ENCODE data around the gene CD44.
"Not testable (repeated sequence)": the region's sequence is repeated elsewhere in the genome, so short reads cannot be mapped to it uniquely, and the experiment has no call there.

The CD44 gene

GRCh38 chr11:35138943-35139721 is at the start of gene CD44:
Gene CD44 (plus strand): TSS chr11:35139171. CDS start chr11:35139304, 133 bp downstream.
- H3K4me3 ChIP-seq (ENCODE audit: low read depth, low read length), result peak within 1 kb of the TSS; percentile 40
- no peak for TF ChIP-seq CTCF (IDR thresholded peaks at IDR 0.05; ENCODE audit: low read depth, low read length)
- H3K36me3 ChIP-seq, result no peaks in the 10 kb centered on the region
- no peak for DNase-seq
- H3K27me3 ChIP-seq (ENCODE audit: insufficient read depth, low read depth, severe bottlenecking), result peaks cover 3% of the 10 kb centered on the region
- H3K27ac ChIP-seq, result no peak within 1 kb of the TSS
- H3K9me3 ChIP-seq (ENCODE audit: severe bottlenecking), result no peaks in the 10 kb centered on the region

- no peak for DNase-seq
- H3K27ac ChIP-seq, result no peak overlapping the region
- TF ChIP-seq CTCF (IDR thresholded peaks at IDR 0.05; ENCODE audit: low read depth, low read length), result no peak
Observed at GRCh38 chr11:35089666-35090065, 49.3 kb upstream of the CD44 start.

GRCh38 chr11:35090125-35090524 is 48.8 kb upstream of the CD44 start:
- no peak overlapping the region for H3K27ac ChIP-seq
- H3K9me3 ChIP-seq (ENCODE audit: severe bottlenecking), result no peaks in the 10 kb centered on the region
- no peak for TF ChIP-seq CTCF (IDR thresholded peaks at IDR 0.05; ENCODE audit: low read depth, low read length)
- no peaks in the 10 kb centered on the region for H3K27me3 ChIP-seq (ENCODE audit: insufficient read depth, low read depth, severe bottlenecking)
- H3K4me3 ChIP-seq (ENCODE audit: low read depth, low read length), result no peak overlapping the region
- no peaks in the 10 kb centered on the region for H3K36me3 ChIP-seq
- no peak for DNase-seq

More at GRCh38 chr11:35089666-35090065, 49.3 kb upstream of the CD44 start:
- no peaks in the 10 kb centered on the region for H3K36me3 ChIP-seq
- H3K4me3 ChIP-seq (ENCODE audit: low read depth, low read length), result no peak overlapping the region
- no peaks in the 10 kb centered on the region for H3K9me3 ChIP-seq (ENCODE audit: severe bottlenecking)
- no peaks in the 10 kb centered on the region for H3K27me3 ChIP-seq (ENCODE audit: insufficient read depth, low read depth, severe bottlenecking)

- not testable (repeated sequence) for H3K27me3 ChIP-seq (ENCODE audit: insufficient read depth, low read depth, severe bottlenecking); H3K27ac ChIP-seq; DNase-seq; H3K9me3 ChIP-seq (ENCODE audit: severe bottlenecking); H3K36me3 ChIP-seq; H3K4me3 ChIP-seq (ENCODE audit: low read depth, low read length)
Observed at GRCh38 chr11:35090991-35091390, 48.0 kb upstream of the CD44 start.

- no peak for TF ChIP-seq CTCF (IDR thresholded peaks at IDR 0.05; ENCODE audit: low read depth, low read length)
- no peak overlapping the region for H3K4me3 ChIP-seq (ENCODE audit: low read depth, low read length)
- DNase-seq, result no peak
- H3K27me3 ChIP-seq (ENCODE audit: insufficient read depth, low read depth, severe bottlenecking), result no peaks in the 10 kb centered on the region
- H3K27ac ChIP-seq, result no peak overlapping the region
- H3K9me3 ChIP-seq (ENCODE audit: severe bottlenecking), result no peaks in the 10 kb centered on the region
- H3K36me3 ChIP-seq, result no peaks in the 10 kb centered on the region
Observed at GRCh38 chr11:35096723-35097122, 42.2 kb upstream of the CD44 start.

- no peak for DNase-seq
- Histone ChIP-seq H3K36me3 (no peaks in the 10 kb centered on the region), H3K4me3 (ENCODE audit: low read depth, low read length) (no peak overlapping the region), H3K27me3 (ENCODE audit: insufficient read depth, low read depth, severe bottlenecking) (no peaks in the 10 kb centered on the region), H3K27ac (no peak overlapping the region), H3K9me3 (ENCODE audit: severe bottlenecking) (no peaks in the 10 kb centered on the region)
- no peak for TF ChIP-seq CTCF (IDR thresholded peaks at IDR 0.05; ENCODE audit: low read depth, low read length)
Observed at GRCh38 chr11:35097814-35098455, 41.0 kb upstream of the CD44 start.
